ENCODE data around the gene UBR4.

DNA sequence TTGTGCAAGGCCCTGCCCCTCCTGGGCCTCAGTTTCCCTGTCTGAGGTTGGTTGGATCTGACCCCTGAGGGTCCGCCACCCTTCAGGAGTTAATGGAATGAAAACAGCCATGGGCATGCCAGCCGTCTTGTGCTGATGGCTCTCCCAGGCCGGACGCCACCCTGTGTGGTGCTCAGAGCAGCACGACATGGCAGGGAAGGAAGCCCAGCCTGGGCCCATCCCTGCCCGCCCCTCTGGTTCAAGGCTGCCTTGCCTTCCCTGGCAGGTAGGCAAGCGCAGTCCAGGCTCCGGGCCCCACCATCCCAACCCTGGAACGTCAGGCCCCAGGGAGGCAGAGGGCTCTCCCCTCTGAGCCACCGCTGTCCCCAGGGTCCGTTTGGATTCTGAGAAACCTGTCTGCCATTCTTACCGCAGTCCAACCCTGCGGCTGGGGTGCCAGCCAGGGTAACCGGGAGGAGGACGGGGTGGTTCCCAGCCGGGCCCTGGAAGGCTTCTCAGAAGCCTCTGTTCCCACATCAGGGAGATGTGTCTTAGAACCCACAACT is 145.1 kb downstream of the UBR4 start:
- TF ChIP-seq EZH2phosphoT487 (IDR thresholded peaks at IDR 0.05; ENCODE audit: insufficient read depth, low read depth) (no peak), EZH2 (IDR thresholded peaks at IDR 0.05; ENCODE audit: insufficient read depth, poor library complexity, severe bottlenecking) (no peak)

Measured in GM23248 (cell line).